ENCODE data around the gene PTGDR.

Gene PTGDR

GRCh38 chr14:52312931-52313355, 45.4 kb downstream of the PTGDR start:
- no peak for TF ChIP-seq ARNTL (CRISPR knock-in tag; IDR thresholded peaks at IDR 0.05; ENCODE audit: borderline replicate concordance, low read depth)
- TF ChIP-seq OSR1 (CRISPR knock-in tag; IDR thresholded peaks at IDR 0.05), result no peak
- no peak for TF ChIP-seq PATZ1 (CRISPR knock-in tag; IDR thresholded peaks at IDR 0.05; ENCODE audit: borderline replicate concordance)
- no peak for TF ChIP-seq ZNF565 (CRISPR knock-in tag; conservative IDR thresholded peaks at IDR 0.05; ENCODE audit: low read depth)
- TF ChIP-seq CSDC2 (CRISPR knock-in tag; IDR thresholded peaks at IDR 0.05), result no peak
- TF ChIP-seq ZNF8 (CRISPR knock-in tag; IDR thresholded peaks at IDR 0.05), result no peak
- TF ChIP-seq TCF4 (CRISPR knock-in tag; IDR thresholded peaks at IDR 0.05; ENCODE audit: borderline replicate concordance), result no peak
- no peak for TF ChIP-seq ZNF70 (CRISPR knock-in tag; IDR thresholded peaks at IDR 0.05)
- no peak for TF ChIP-seq POU6F1 (CRISPR knock-in tag; IDR thresholded peaks at IDR 0.05; ENCODE audit: borderline replicate concordance, low read depth)
- TF ChIP-seq TOX (CRISPR knock-in tag; IDR thresholded peaks at IDR 0.05; ENCODE audit: borderline replicate concordance), result no peak
- no peak for TF ChIP-seq ZFP30 (CRISPR knock-in tag; IDR thresholded peaks at IDR 0.05)
- TF ChIP-seq RARB (CRISPR knock-in tag; IDR thresholded peaks at IDR 0.05), result no peak
- ATAC-seq, result no peak

DNA sequence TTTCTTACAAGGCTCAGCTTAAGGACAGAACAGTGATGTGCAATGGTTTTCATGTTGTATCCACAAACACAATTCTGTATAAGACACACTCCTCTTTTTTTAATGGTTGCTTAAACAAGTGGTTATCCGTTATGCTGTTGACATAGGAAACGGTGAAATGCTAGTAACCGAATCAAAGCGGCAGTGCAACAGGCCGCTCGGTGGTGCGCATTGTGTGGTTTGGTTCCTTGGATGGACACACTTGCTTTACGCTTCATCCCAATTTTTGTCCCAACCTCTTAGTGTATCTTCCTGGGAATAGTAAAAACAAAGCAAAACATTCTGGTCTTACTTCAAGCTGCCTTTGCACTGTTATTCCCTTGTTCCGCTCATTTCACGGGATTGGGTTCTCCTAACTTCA, 46.0 kb downstream of the PTGDR start:
- TF ChIP-seq ESRRG (CRISPR knock-in tag; IDR thresholded peaks at IDR 0.05) (no peak), PPARA (CRISPR knock-in tag; IDR thresholded peaks at IDR 0.05; ENCODE audit: borderline replicate concordance) (no peak), ARNTL (CRISPR knock-in tag; IDR thresholded peaks at IDR 0.05; ENCODE audit: borderline replicate concordance, low read depth) (no peak), CSDC2 (CRISPR knock-in tag; IDR thresholded peaks at IDR 0.05) (no peak), ZNF70 (CRISPR knock-in tag; IDR thresholded peaks at IDR 0.05) (no peak), CREB5 (CRISPR knock-in tag; IDR thresholded peaks at IDR 0.05; ENCODE audit: low read depth) (no peak), ZFP3 (CRISPR knock-in tag; IDR thresholded peaks at IDR 0.05) (no peak), GLIS3 (CRISPR knock-in tag; IDR thresholded peaks at IDR 0.05) (no peak), PATZ1 (CRISPR knock-in tag; IDR thresholded peaks at IDR 0.05; ENCODE audit: borderline replicate concordance) (no peak), TSHZ2 (CRISPR knock-in tag; IDR thresholded peaks at IDR 0.05) (no peak), BACH2 (CRISPR knock-in tag; IDR thresholded peaks at IDR 0.05; ENCODE audit: borderline replicate concordance) (no peak), ZNF8 (CRISPR knock-in tag; IDR thresholded peaks at IDR 0.05) (no peak), POU6F1 (CRISPR knock-in tag; IDR thresholded peaks at IDR 0.05; ENCODE audit: borderline replicate concordance, low read depth) (no peak)
- TF ChIP-seq, protein P1, sequence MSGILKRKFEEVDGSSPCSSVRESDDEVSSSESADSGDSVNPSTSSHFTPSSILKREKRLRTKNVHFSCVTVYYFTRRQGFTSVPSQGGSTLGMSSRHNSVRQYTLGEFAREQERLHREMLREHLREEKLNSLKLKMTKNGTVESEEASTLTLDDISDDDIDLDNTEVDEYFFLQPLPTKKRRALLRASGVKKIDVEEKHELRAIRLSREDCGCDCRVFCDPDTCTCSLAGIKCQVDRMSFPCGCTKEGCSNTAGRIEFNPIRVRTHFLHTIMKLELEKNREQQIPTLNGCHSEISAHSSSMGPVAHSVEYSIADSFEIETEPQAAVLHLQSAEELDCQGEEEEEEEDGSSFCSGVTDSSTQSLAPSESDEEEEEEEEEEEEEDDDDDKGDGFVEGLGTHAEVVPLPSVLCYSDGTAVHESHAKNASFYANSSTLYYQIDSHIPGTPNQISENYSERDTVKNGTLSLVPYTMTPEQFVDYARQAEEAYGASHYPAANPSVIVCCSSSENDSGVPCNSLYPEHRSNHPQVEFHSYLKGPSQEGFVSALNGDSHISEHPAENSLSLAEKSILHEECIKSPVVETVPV (CRISPR knock-in tag; IDR thresholded peaks at IDR 0.05), result no peak
- ATAC-seq, result no peak
